HepG2 (cell line): ENCODE data around the gene TM2D1. TPM values are rescaled to one million over a fixed set of nuclear protein-coding genes. Genes with fewer than 3 reads are reported as not detected.

ENCODE experiments used
- AGO1 ChIP-seq: fragments of 200-400 bp; formaldehyde crosslinking; IDR thresholded peaks from 2 replicates; pipeline ENCODE4 v1.6.1; 2017; ENCODE audit warnings: mild to moderate bottlenecking, low read depth, low read length, moderate library complexity; ENCODE audit not compliant: poor library complexity, severe bottlenecking
- ARHGAP35 ChIP-seq: sonication (generic); formaldehyde crosslinking; IDR thresholded peaks from 2 replicates; pipeline ENCODE4 v1.9.0; 2022; ENCODE audit warnings: mild to moderate bottlenecking, inconsistent platforms, moderate library complexity, missing genetic modification reagents, borderline replicate concordance
- DR1 ChIP-seq: sonication (generic); formaldehyde crosslinking; IDR thresholded peaks from 2 replicates; pipeline ENCODE4 v1.8.0; 2021; ENCODE audit warnings: mild to moderate bottlenecking, missing genetic modification reagents, inconsistent platforms
- MEIS2 ChIP-seq: sonication (generic); formaldehyde crosslinking; IDR thresholded peaks from 2 replicates; pipeline ENCODE4 v1.9.0; 2021; ENCODE audit warnings: mild to moderate bottlenecking, missing genetic modification reagents
- NCOA5 ChIP-seq: sonication (generic); formaldehyde crosslinking; IDR thresholded peaks from 2 replicates; pipeline ENCODE4 v1.4.0; 2020; ENCODE audit warnings: missing genetic modification reagents
- RARG ChIP-seq: sonication (generic); formaldehyde crosslinking; IDR thresholded peaks from 2 replicates; pipeline ENCODE4 v1.4.0; 2020; ENCODE audit warnings: low read depth, mild to moderate bottlenecking, missing genetic modification reagents
- SRSF9 ChIP-seq: fragments of 200-400 bp; formaldehyde crosslinking; IDR thresholded peaks from 2 replicates; pipeline ENCODE4 v1.6.1; 2018; ENCODE audit warnings: borderline replicate concordance, mild to moderate bottlenecking, low read depth, low read length; ENCODE audit not compliant: insufficient read depth, poor library complexity, severe bottlenecking
- TCF12 ChIP-seq, 2 experiments: fragments of 450-650 bp in 1 of 2; sonication (generic) in 1 of 2; formaldehyde crosslinking in 1 of 2; IDR thresholded peaks; 2 replicates each; pipeline versions ENCODE4 v1.6.1 to v1.8.0; 2017 to 2022; ENCODE audit warnings: antibody characterized with exemption in 1 of 2, mild to moderate bottlenecking in 1 of 2, missing genetic modification reagents in 1 of 2, moderate library complexity in 1 of 2
- THYN1 ChIP-seq: sonication (generic); formaldehyde crosslinking; IDR thresholded peaks from 2 replicates; pipeline ENCODE4 v1.8.1; 2023; ENCODE audit warnings: low read depth, mild to moderate bottlenecking, moderate library complexity, missing genetic modification reagents, borderline replicate concordance
- TP53 ChIP-seq: sonication (generic); formaldehyde crosslinking; conservative IDR thresholded peaks from 2 replicates; pipeline ENCODE4 v1.4.0; 2020; ENCODE audit warnings: missing genetic modification reagents
- TRIM24 ChIP-seq: sonication (generic); formaldehyde crosslinking; IDR thresholded peaks from 2 replicates; pipeline ENCODE4 v1.8.0; 2022; ENCODE audit warnings: mild to moderate bottlenecking, missing genetic modification reagents
- ZNF652 ChIP-seq: IDR thresholded peaks from 2 replicates; pipeline ENCODE4 v1.6.1; 2016; ENCODE audit warnings: low read depth, borderline replicate concordance
- polyA plus RNA-seq, 8 experiments: library from polyadenylated mRNA; depleted of rRNA in 3 of 8; stranded (reverse) in 7 of 8; unstranded in 1 of 8; fragments of >200 nt; fragmentation: Illumina TruSeq in 4 of 8; extraction: Trizol in 4 of 8; gene quantifications; 2 replicates each; pipeline versions ENCODE4 v1.2.1 to v1.2.3, GENCODE V29; 2011 to 2016; ENCODE audit warnings: low read depth in 4 of 8, missing spikeins in 1 of 8, mixed read lengths in 1 of 8; ENCODE audit not compliant: insufficient read depth in 1 of 8
- total RNA-seq, 5 experiments: library from RNA; depleted of rRNA; stranded (reverse); fragments of >200 nt; fragmentation: Illumina TruSeq; extraction: Trizol; gene quantifications; 2 replicates each; pipeline ENCODE4 v1.2.3, GENCODE V29; 2016; ENCODE audit warnings: low read depth in 1 of 5
- TF ChIP-seq, protein P1 (sequence below): IDR thresholded peaks from 2 replicates; pipeline ENCODE4 v1.6.1; 2016; ENCODE audit warnings: mild to moderate bottlenecking, missing biosample characterization, missing genetic modification reagents
- TF ChIP-seq, protein P2 (sequence below): sonication (generic); formaldehyde crosslinking; IDR thresholded peaks from 2 replicates; pipeline ENCODE4 v1.9.0; 2021; ENCODE audit warnings: missing genetic modification reagents, borderline replicate concordance
- TF ChIP-seq, protein P3 (sequence below): conservative IDR thresholded peaks from 2 replicates; pipeline ENCODE4 v1.6.1; 2018; ENCODE audit warnings: missing genetic modification reagents
- TF ChIP-seq, protein P4 (sequence below): sonication (generic); formaldehyde crosslinking; IDR thresholded peaks from 2 replicates; pipeline ENCODE4 v1.5.0; 2020; ENCODE audit warnings: mild to moderate bottlenecking, missing genetic modification reagents
- TF ChIP-seq, protein P5 (sequence below): sonication (generic); formaldehyde crosslinking; IDR thresholded peaks from 2 replicates; pipeline ENCODE4 v1.5.0; 2020; ENCODE audit warnings: missing genetic modification reagents

Gene TM2D1
- total and polyA plus RNA-seq, 2 of the 13 experiments (the other 11 are each of a cell fraction or from before 2014, with no cell fraction given): 26.6 to 49.0 TPM

DNA sequence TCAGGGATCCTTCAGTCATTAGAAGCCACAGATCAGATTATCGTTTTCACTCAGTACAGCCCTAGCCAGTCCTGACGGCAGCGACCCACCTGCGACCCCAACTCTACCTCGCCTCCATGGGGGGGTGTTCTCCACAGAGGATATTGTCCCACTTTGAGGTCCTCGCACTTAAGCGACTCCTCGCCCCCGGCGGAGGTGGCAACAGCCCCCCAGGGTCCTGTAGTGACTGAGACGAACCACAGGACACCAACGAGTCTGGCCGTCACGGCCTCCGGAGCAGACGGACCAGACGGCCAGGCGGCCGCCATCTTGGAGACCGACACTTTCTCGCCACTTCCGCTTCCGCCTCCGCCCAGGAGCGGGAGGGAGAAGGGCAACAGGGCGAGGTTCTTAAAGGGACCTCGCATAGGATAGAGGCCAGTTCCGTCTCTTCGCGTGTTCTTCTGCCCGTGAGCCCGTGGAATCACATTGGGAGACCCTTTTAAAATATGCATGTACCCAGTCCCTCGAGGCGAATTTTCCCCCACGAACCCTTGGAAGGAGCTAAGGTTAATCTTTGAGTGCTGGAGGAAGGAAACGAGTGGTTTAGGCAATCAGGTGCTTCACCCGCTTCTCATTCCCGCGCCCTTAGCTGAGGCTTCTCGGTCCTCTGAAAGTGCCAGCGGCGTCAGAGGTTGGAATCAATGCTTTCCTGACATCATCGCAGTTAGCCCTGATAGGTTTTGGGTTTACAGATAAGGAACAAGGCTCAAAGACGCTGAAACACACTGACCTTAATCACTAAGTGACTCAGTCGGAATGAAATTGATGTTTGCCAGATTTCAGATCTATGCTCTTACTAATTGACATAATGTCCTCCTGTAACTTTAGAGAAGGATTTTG, at the start of gene TM2D1 (continued):
- TF ChIP-seq, protein P1, sequence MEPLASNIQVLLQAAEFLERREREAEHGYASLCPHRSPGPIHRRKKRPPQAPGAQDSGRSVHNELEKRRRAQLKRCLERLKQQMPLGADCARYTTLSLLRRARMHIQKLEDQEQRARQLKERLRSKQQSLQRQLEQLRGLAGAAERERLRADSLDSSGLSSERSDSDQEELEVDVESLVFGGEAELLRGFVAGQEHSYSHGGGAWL (CRISPR knock-in tag): peak; percentile 78; the same call in 1 of the 2 replicates
- TF ChIP-seq ZNF652 (CRISPR knock-in tag) (no peak), TRIM24 (CRISPR knock-in tag) (no peak), AGO1 (peak; percentile 50), RARG (CRISPR knock-in tag) (no peak), TCF12 (IDR thresholded peaks at IDR 0.05) (no peak), TCF12 (CRISPR knock-in tag; IDR thresholded peaks at IDR 0.05) (0 out of 2 replicates have a peak, but pooled peaks have one; percentile 65), NCOA5 (CRISPR knock-in tag) (no peak), MEIS2 (CRISPR knock-in tag) (no peak), TP53 (CRISPR knock-in tag) (no peak), ARHGAP35 (CRISPR knock-in tag) (no peak), SRSF9 (no peak), THYN1 (no peak), DR1 (peak; percentile 79; the same call in 1 of the 2 replicates)
- TF ChIP-seq, protein P2, sequence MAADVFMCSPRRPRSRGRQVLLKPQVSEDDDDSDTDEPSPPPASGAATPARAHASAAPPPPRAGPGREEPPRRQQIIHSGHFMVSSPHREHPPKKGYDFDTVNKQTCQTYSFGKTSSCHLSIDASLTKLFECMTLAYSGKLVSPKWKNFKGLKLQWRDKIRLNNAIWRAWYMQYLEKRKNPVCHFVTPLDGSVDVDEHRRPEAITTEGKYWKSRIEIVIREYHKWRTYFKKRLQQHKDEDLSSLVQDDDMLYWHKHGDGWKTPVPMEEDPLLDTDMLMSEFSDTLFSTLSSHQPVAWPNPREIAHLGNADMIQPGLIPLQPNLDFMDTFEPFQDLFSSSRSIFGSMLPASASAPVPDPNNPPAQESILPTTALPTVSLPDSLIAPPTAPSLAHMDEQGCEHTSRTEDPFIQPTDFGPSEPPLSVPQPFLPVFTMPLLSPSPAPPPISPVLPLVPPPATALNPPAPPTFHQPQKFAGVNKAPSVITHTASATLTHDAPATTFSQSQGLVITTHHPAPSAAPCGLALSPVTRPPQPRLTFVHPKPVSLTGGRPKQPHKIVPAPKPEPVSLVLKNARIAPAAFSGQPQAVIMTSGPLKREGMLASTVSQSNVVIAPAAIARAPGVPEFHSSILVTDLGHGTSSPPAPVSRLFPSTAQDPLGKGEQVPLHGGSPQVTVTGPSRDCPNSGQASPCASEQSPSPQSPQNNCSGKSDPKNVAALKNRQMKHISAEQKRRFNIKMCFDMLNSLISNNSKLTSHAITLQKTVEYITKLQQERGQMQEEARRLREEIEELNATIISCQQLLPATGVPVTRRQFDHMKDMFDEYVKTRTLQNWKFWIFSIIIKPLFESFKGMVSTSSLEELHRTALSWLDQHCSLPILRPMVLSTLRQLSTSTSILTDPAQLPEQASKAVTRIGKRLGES: no peak
- TF ChIP-seq, protein P3, sequence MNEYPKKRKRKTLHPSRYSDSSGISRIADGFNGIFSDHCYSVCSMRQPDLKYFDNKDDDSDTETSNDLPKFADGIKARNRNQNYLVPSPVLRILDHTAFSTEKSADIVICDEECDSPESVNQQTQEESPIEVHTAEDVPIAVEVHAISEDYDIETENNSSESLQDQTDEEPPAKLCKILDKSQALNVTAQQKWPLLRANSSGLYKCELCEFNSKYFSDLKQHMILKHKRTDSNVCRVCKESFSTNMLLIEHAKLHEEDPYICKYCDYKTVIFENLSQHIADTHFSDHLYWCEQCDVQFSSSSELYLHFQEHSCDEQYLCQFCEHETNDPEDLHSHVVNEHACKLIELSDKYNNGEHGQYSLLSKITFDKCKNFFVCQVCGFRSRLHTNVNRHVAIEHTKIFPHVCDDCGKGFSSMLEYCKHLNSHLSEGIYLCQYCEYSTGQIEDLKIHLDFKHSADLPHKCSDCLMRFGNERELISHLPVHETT: no peak
- TF ChIP-seq, protein P4, sequence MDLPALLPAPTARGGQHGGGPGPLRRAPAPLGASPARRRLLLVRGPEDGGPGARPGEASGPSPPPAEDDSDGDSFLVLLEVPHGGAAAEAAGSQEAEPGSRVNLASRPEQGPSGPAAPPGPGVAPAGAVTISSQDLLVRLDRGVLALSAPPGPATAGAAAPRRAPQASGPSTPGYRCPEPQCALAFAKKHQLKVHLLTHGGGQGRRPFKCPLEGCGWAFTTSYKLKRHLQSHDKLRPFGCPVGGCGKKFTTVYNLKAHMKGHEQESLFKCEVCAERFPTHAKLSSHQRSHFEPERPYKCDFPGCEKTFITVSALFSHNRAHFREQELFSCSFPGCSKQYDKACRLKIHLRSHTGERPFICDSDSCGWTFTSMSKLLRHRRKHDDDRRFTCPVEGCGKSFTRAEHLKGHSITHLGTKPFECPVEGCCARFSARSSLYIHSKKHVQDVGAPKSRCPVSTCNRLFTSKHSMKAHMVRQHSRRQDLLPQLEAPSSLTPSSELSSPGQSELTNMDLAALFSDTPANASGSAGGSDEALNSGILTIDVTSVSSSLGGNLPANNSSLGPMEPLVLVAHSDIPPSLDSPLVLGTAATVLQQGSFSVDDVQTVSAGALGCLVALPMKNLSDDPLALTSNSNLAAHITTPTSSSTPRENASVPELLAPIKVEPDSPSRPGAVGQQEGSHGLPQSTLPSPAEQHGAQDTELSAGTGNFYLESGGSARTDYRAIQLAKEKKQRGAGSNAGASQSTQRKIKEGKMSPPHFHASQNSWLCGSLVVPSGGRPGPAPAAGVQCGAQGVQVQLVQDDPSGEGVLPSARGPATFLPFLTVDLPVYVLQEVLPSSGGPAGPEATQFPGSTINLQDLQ (CRISPR knock-in tag): peak; percentile 69; the same call in 1 of the 2 replicates
- TF ChIP-seq, protein P5, sequence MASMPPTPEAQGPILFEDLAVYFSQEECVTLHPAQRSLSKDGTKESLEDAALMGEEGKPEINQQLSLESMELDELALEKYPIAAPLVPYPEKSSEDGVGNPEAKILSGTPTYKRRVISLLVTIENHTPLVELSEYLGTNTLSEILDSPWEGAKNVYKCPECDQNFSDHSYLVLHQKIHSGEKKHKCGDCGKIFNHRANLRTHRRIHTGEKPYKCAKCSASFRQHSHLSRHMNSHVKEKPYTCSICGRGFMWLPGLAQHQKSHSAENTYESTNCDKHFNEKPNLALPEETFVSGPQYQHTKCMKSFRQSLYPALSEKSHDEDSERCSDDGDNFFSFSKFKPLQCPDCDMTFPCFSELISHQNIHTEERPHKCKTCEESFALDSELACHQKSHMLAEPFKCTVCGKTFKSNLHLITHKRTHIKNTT (CRISPR knock-in tag): no peak
